ENCODE results near the gene BMS1. TPM values are rescaled to one million over a fixed set of nuclear protein-coding genes. Genes with fewer than 3 reads are reported as not detected.

BMS1 gene
- total RNA-seq, 6 experiments from 2014 or later, result 20.3 to 23.3 (median 22.7) TPM

- no peak for DNase-seq
Observed at GRCh38 chr10:42878821-42879195, 96.2 kb downstream of the BMS1 start.

GRCh38 chr10:42879380-42880254, 97.0 kb downstream of the BMS1 start:
- TF ChIP-seq CTCF (IDR thresholded peaks at IDR 0.05), result no peak
- DNase-seq, result no peak
- Mint-ChIP-seq H3K27me3 (ENCODE audit: insufficient read depth) (peaks cover 9% of the 10 kb centered on the region), H3K4me3 (no peak overlapping the region), H3K4me1 (ENCODE audit: low read depth) (peaks cover 11% of the 10 kb centered on the region), H3K27ac (no peak overlapping the region), H3K9me3 (peaks cover 16% of the 10 kb centered on the region), H3K36me3 (ENCODE audit: low read depth) (peaks cover 11% of the 10 kb centered on the region; the same call in 1 of the 2 replicates)

More at GRCh38 chr10:42878821-42879195, 96.2 kb downstream of the BMS1 start:
- no peak overlapping the region for H3K27ac Mint-ChIP-seq
- H3K9me3 Mint-ChIP-seq, result peaks cover 14% of the 10 kb centered on the region
- no peak overlapping the region for H3K4me3 Mint-ChIP-seq
- H3K36me3 Mint-ChIP-seq (ENCODE audit: low read depth), result peaks cover 11% of the 10 kb centered on the region; the same call in 1 of the 2 replicates
- H3K4me1 Mint-ChIP-seq (ENCODE audit: low read depth), result peaks cover 11% of the 10 kb centered on the region
- peaks cover 15% of the 10 kb centered on the region for H3K27me3 Mint-ChIP-seq (ENCODE audit: insufficient read depth)
- no peak for TF ChIP-seq CTCF (IDR thresholded peaks at IDR 0.05)

GRCh38 chr10:42880255-42880620, 97.6 kb downstream of the BMS1 start:
- DNase-seq, result no peak
- H3K9me3 Mint-ChIP-seq, result peaks cover 16% of the 10 kb centered on the region
- peaks cover 11% of the 10 kb centered on the region; the same call in 1 of the 2 replicates for H3K36me3 Mint-ChIP-seq (ENCODE audit: low read depth)
- peaks cover 9% of the 10 kb centered on the region for H3K27me3 Mint-ChIP-seq (ENCODE audit: insufficient read depth)
- no peak overlapping the region for H3K4me3 Mint-ChIP-seq
- H3K4me1 Mint-ChIP-seq (ENCODE audit: low read depth), result peaks cover 11% of the 10 kb centered on the region
- TF ChIP-seq CTCF (IDR thresholded peaks at IDR 0.05), result no peak
- no peak overlapping the region for H3K27ac Mint-ChIP-seq

- Mint-ChIP-seq H3K4me1 (ENCODE audit: low read depth) (no peaks in the 10 kb centered on the region), H3K4me3 (no peak overlapping the region), H3K36me3 (ENCODE audit: low read depth) (peaks cover 11% of the 10 kb centered on the region; the same call in 1 of the 2 replicates), H3K27ac (no peak overlapping the region), H3K9me3 (peaks cover 16% of the 10 kb centered on the region), H3K27me3 (ENCODE audit: insufficient read depth) (peaks cover 8% of the 10 kb centered on the region)
- DNase-seq, result no peak
- TF ChIP-seq CTCF (IDR thresholded peaks at IDR 0.05), result no peak
Observed at GRCh38 chr10:42882597-42882996, 100.0 kb downstream of the BMS1 start.

Other genes with a start within 250 kb of the BMS1 start
- 10 to 100 TPM in 1 of 6 experiments, 1 to 10 TPM in 5; 6.7 to 10.1 (median 8.5) TPM for gene ZNF33B, start 144.2 kb upstream of the BMS1 start, total RNA-seq (2021; fragmentation: NEBNext Ultra II Directional; extraction: Animal tissue kit (Norgen Biotek cat#: 25700))